ENCODE data around the gene MAP1A. TPM values are rescaled to one million over a fixed set of nuclear protein-coding genes. Genes with fewer than 3 reads are reported as not detected.

Gene MAP1A
- total and polyA plus RNA-seq, 2 experiments from 2014 or later: 0.81 to 2.0 TPM

DNA sequence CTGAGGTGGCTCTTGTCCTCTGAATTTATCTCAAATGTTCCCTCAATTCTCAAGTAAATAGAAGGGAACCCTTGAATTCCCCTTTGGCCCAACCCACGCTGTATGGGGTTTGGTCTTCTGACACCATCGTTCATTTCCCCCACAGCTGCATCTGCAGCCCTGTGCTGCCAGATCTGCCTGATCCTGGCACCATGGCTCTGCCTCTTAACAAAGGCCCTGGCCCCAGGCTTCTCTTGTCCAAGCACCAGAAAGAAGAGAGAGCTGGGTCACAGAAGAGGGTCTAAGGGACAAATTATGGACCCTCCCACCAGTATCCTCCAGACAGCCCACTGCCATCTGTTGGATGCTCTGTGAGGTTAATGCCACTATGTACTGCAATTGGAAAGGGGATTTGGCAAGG lies 1.8 kb downstream of the MAP1A start (continued):
- TF ChIP-seq REST (IDR thresholded peaks at IDR 0.05; ENCODE audit: unreplicated experiment) (no peak), POLR2AphosphoS5 (IDR thresholded peaks at IDR 0.05; ENCODE audit: low read depth) (no peak), CTCF (conservative IDR thresholded peaks at IDR 0.05; ENCODE audit: low read depth in 2 of 2) (no peak), JUNB (IDR thresholded peaks at IDR 0.05; ENCODE audit: unreplicated experiment) (no peak), ETS1 (IDR thresholded peaks at IDR 0.05) (no peak), STAT1 (IDR thresholded peaks at IDR 0.05; ENCODE audit: unreplicated experiment) (no peak)

- Histone ChIP-seq H3K9me2 (ENCODE audit: insufficient read depth) (no peaks in the 10 kb centered on the region), H4K20me1 (replicated peaks; ENCODE audit: insufficient read depth) (0 out of 2 replicates have a peak, but pooled peaks cover 2% of the 10 kb centered on the region), H3K27me3 (ENCODE audit: insufficient read depth) (peaks cover 46% of the 10 kb centered on the region), H3K27ac (ENCODE audit: low read depth) (no peak overlapping the region), H3K79me2 (replicated peaks; ENCODE audit: insufficient read depth) (no peaks in the 10 kb centered on the region), H3F3A (replicated peaks; ENCODE audit: low read depth) (no peaks in the 10 kb centered on the region), H2AFZ (no peak overlapping the region), H3K4me1 (ENCODE audit: insufficient read depth) (peaks cover 25% of the 10 kb centered on the region), H3K4me2 (no peak overlapping the region), H3K4me3 (no peak overlapping the region), H3K36me3 (ENCODE audit: insufficient read depth) (no peaks in the 10 kb centered on the region)
- DNase-seq (ENCODE audit: low spot score): no peak
- peaks cover 50% of the 10 kb centered on the region for H3K27me3 Mint-ChIP-seq (ENCODE audit: insufficient read depth, low read depth, poor library complexity)
- peaks cover 40% of the 10 kb centered on the region for H3K4me1 Mint-ChIP-seq
- no peak overlapping the region for H3K27ac Mint-ChIP-seq
- peaks cover 17% of the 10 kb centered on the region for H3K9me3 Mint-ChIP-seq
- H3K36me3 Mint-ChIP-seq (ENCODE audit: low read depth): peaks cover 43% of the 10 kb centered on the region
- ATAC-seq: no peak
- H3K4me3 Mint-ChIP-seq: no peak overlapping the region
- TF ChIP-seq JUNB (IDR thresholded peaks at IDR 0.05; ENCODE audit: unreplicated experiment): no peak
- TF ChIP-seq POLR2AphosphoS5 (IDR thresholded peaks at IDR 0.05; ENCODE audit: low read depth): no peak
- no peak for TF ChIP-seq STAT1 (IDR thresholded peaks at IDR 0.05; ENCODE audit: unreplicated experiment)
- no peak for TF ChIP-seq CREB1 (CRISPR knock-in tag; IDR thresholded peaks at IDR 0.05; ENCODE audit: low read depth)
- no peak for TF ChIP-seq EZH2 (IDR thresholded peaks at IDR 0.05; ENCODE audit: low read depth, unreplicated experiment)
- no peak for TF ChIP-seq ZNF331 (CRISPR knock-in tag; IDR thresholded peaks at IDR 0.05; ENCODE audit: low read depth)
- TF ChIP-seq CTCF (conservative IDR thresholded peaks at IDR 0.05; ENCODE audit: low read depth in 2 of 2): no peak
- no peak for TF ChIP-seq REST (IDR thresholded peaks at IDR 0.05; ENCODE audit: unreplicated experiment)
- TF ChIP-seq ETS1 (IDR thresholded peaks at IDR 0.05): no peak
- TF ChIP-seq NANOG (IDR thresholded peaks at IDR 0.05; ENCODE audit: borderline replicate concordance): no peak
- TF ChIP-seq EZH2phosphoT487 (IDR thresholded peaks at IDR 0.05; ENCODE audit: unreplicated experiment): no peak
- TF ChIP-seq ZNF114 (CRISPR knock-in tag; IDR thresholded peaks at IDR 0.05): no peak
These were observed 2.7 kb downstream of the MAP1A start for GRCh38 chr15:43520138-43520537.
